Measurements from ENCODE around the gene RHEX. TPM values are rescaled to one million over a fixed set of nuclear protein-coding genes. Genes with fewer than 3 reads are reported as not detected.

Gene RHEX
- total RNA-seq, 2 experiments from 2014 or later: not detected

- Histone ChIP-seq H3K4me1 (ENCODE audit: insufficient read depth, low read length) (peaks cover 7% of the 10 kb centered on the region), H3K27me3 (ENCODE audit: control insufficient read depth in 1 of 2, insufficient read depth in 2 of 2, low read length in 2 of 2) (no peaks in the 10 kb centered on the region), H3K36me3 (ENCODE audit: insufficient read depth, low read length) (no peaks in the 10 kb centered on the region), H3K27ac (ENCODE audit: low read depth in 1 of 2, low read length in 2 of 2) (no peak overlapping the region), H3K9me3 (ENCODE audit: control insufficient read depth in 1 of 2, insufficient read depth in 1 of 2, low read length in 2 of 2) (no peaks in the 10 kb centered on the region), H3K4me3 (ENCODE audit: low read length) (no peak overlapping the region)
- TF ChIP-seq CTCF (IDR thresholded peaks at IDR 0.05): no peak
- ChIA-PET POLR2A (no interaction called here), CTCF (no interaction called here)
- H3K27ac Mint-ChIP-seq: no peak overlapping the region
- H3K9me3 Mint-ChIP-seq: no peaks in the 10 kb centered on the region
- H3K27me3 Mint-ChIP-seq: no peaks in the 10 kb centered on the region
- no peak overlapping the region for H3K4me3 Mint-ChIP-seq
- no peak for DNase-seq
- ATAC-seq (ENCODE audit: poor library complexity): no peak
- H3K36me3 Mint-ChIP-seq (ENCODE audit: low read depth): no peaks in the 10 kb centered on the region
- intact Hi-C loops (cut with DNase I, micrococcal nuclease): no loop called here
- peaks cover 19% of the 10 kb centered on the region for H3K4me1 Mint-ChIP-seq (ENCODE audit: low read depth)
These were observed 15.4 kb upstream of the RHEX start for GRCh38 chr1:206037581-206037980.

GRCh38 chr1:206039046-206039973, 13.7 kb upstream of the RHEX start:
- ATAC-seq (ENCODE audit: poor library complexity): no peak
- Histone ChIP-seq H3K27ac (ENCODE audit: low read depth in 1 of 2, low read length in 2 of 2) (no peak overlapping the region), H3K4me3 (ENCODE audit: low read length) (no peak overlapping the region), H3K9me3 (ENCODE audit: control insufficient read depth in 1 of 2, insufficient read depth in 1 of 2, low read length in 2 of 2) (no peaks in the 10 kb centered on the region), H3K4me1 (ENCODE audit: insufficient read depth, low read length) (peaks cover 7% of the 10 kb centered on the region), H3K36me3 (ENCODE audit: insufficient read depth, low read length) (no peaks in the 10 kb centered on the region), H3K27me3 (ENCODE audit: control insufficient read depth in 1 of 2, insufficient read depth in 2 of 2, low read length in 2 of 2) (no peaks in the 10 kb centered on the region)
- Mint-ChIP-seq H3K4me3 (no peak overlapping the region), H3K9me3 (no peaks in the 10 kb centered on the region), H3K27me3 (no peaks in the 10 kb centered on the region), H3K4me1 (ENCODE audit: low read depth) (peaks cover 17% of the 10 kb centered on the region), H3K27ac (no peak overlapping the region), H3K36me3 (ENCODE audit: low read depth) (no peaks in the 10 kb centered on the region)
- ChIA-PET CTCF (interaction anchor here (1.3 kb wide), 1 partner anchor 9 kb away, joined by 3 read pairs; no protein-coding TSS in a partner anchor), POLR2A (interaction anchor here (1.0 kb wide), 1 partner anchor 9 kb away, joined by 3 read pairs; no protein-coding TSS in a partner anchor)
- no peak for TF ChIP-seq CTCF (IDR thresholded peaks at IDR 0.05)
- DNase-seq: no peak
- intact Hi-C loops (cut with DNase I, micrococcal nuclease): no loop called here

GRCh38 chr1:206040328-206040727, 12.6 kb upstream of the RHEX start:
- peaks cover 7% of the 10 kb centered on the region for H3K4me1 Mint-ChIP-seq (ENCODE audit: low read depth)
- POLR2A ChIA-PET: no interaction called here
- ATAC-seq (ENCODE audit: poor library complexity): no peak

More at GRCh38 chr1:206040328-206040727, 12.6 kb upstream of the RHEX start:
- CTCF ChIA-PET: no interaction called here
- Histone ChIP-seq H3K9me3 (ENCODE audit: control insufficient read depth in 1 of 2, insufficient read depth in 1 of 2, low read length in 2 of 2) (no peaks in the 10 kb centered on the region), H3K36me3 (ENCODE audit: insufficient read depth, low read length) (no peaks in the 10 kb centered on the region), H3K4me3 (ENCODE audit: low read length) (no peak overlapping the region), H3K27me3 (ENCODE audit: control insufficient read depth in 1 of 2, insufficient read depth in 2 of 2, low read length in 2 of 2) (no peaks in the 10 kb centered on the region), H3K4me1 (ENCODE audit: insufficient read depth, low read length) (peaks cover 7% of the 10 kb centered on the region), H3K27ac (ENCODE audit: low read depth in 1 of 2, low read length in 2 of 2) (no peak overlapping the region)
- no peak overlapping the region for H3K4me3 Mint-ChIP-seq
- H3K27ac Mint-ChIP-seq: no peak overlapping the region
- no peaks in the 10 kb centered on the region for H3K9me3 Mint-ChIP-seq
- H3K36me3 Mint-ChIP-seq (ENCODE audit: low read depth): no peaks in the 10 kb centered on the region
- intact Hi-C loops (cut with DNase I, micrococcal nuclease): no loop called here
- H3K27me3 Mint-ChIP-seq: no peaks in the 10 kb centered on the region
- no peak for TF ChIP-seq CTCF (IDR thresholded peaks at IDR 0.05)
- no peak for DNase-seq
